GM12865 (cell line): Measurements from ENCODE around the gene CKAP2L.
"Not testable (repeated sequence)": the region's sequence is repeated elsewhere in the genome, so short reads cannot be mapped to it uniquely, and the experiment has no call there.

ENCODE experiments used
- DNase-seq: peaks from one replicate; pipeline ENCODE4 v3.0.0; 2010; ENCODE audit warnings: low read depth
- H3K4me3 ChIP-seq: 2 replicates; pipeline ENCODE4 v1.5.1; 2011; ENCODE audit warnings: mild to moderate bottlenecking, low read depth, low read length, control low read depth
- CTCF ChIP-seq: IDR thresholded peaks from 2 replicates; pipeline ENCODE4 v1.5.1; 2011; ENCODE audit warnings: low read length, control low read depth, low read depth, inconsistent platforms; ENCODE audit not compliant: insufficient read depth; ENCODE audit errors: missing control alignments

The CKAP2L gene

GRCh38 chr2:112718863-112719370 lies 45.5 kb downstream of the CKAP2L start:
- H3K4me3 ChIP-seq = no peak overlapping the region
- TF ChIP-seq CTCF = no peak
- no peak for DNase-seq

- DNase-seq, H3K4me3 ChIP-seq: not testable (repeated sequence)
These were observed 47.5 kb downstream of the CKAP2L start for GRCh38 chr2:112716826-112717352.

- not testable (repeated sequence) for H3K4me3 ChIP-seq, DNase-seq
These were observed 48.3 kb downstream of the CKAP2L start for GRCh38 chr2:112716094-112716493.

- H3K4me3 ChIP-seq = no peak overlapping the region
- TF ChIP-seq CTCF = no peak
- DNase-seq = no peak
These were observed 49.4 kb downstream of the CKAP2L start for GRCh38 chr2:112714836-112715631.

- H3K4me3 ChIP-seq = no peak overlapping the region
- no peak for TF ChIP-seq CTCF
- DNase-seq = no peak
These were observed 50.1 kb downstream of the CKAP2L start for GRCh38 chr2:112714331-112714730.

- DNase-seq = no peak
- no peak overlapping the region for H3K4me3 ChIP-seq
These were observed 50.5 kb downstream of the CKAP2L start for GRCh38 chr2:112713926-112714325.

GRCh38 chr2:112713585-112713925 lies 50.9 kb downstream of the CKAP2L start:
- TF ChIP-seq CTCF = no peak

More at GRCh38 chr2:112713926-112714325, 50.5 kb downstream of the CKAP2L start:
- no peak for TF ChIP-seq CTCF

More at GRCh38 chr2:112713585-112713925, 50.9 kb downstream of the CKAP2L start:
- no peak for DNase-seq
- H3K4me3 ChIP-seq = no peak overlapping the region
